Spleen (tissue), 11 donors: Measurements from ENCODE around the gene ZDHHC24. TPM values are rescaled to one million over a fixed set of nuclear protein-coding genes. Genes with fewer than 3 reads are reported as not detected.

ENCODE experiments used
- DNase-seq: peaks from one replicate; pipeline ENCODE4 v3.0.0-alpha.2; 2020
- H3K27ac ChIP-seq, 8 donors: fragments of 200-600 bp; sonication (generic) in 7 of 8; 1 replicate in 4 of 8; 2 replicates in 4 of 8; pipeline versions ENCODE4 v1.5.0 to v1.8.0; 2016 to 2021; ENCODE audit warnings: inconsistent platforms in 4 of 8, mild to moderate bottlenecking in 4 of 8, moderate library complexity in 1 of 8
- H3K27me3 ChIP-seq, 7 donors: fragments of 200-600 bp; sonication (generic) in 6 of 7; replicated peaks in 1 of 7; 1 replicate in 4 of 7; 2 replicates in 3 of 7; pipeline versions ENCODE4 v1.5.0 to v1.8.0; 2016 to 2021; ENCODE audit warnings: inconsistent platforms in 3 of 7, mild to moderate bottlenecking in 1 of 7
- H3K36me3 ChIP-seq, 6 donors: fragments of 200-600 bp; sonication (generic) in 5 of 6; 1 replicate in 4 of 6; 2 replicates in 2 of 6; pipeline versions ENCODE4 v1.5.0 to v1.8.0; 2016 to 2021; ENCODE audit warnings: inconsistent platforms in 2 of 6
- H3K4me1 ChIP-seq, 6 donors: fragments of 200-600 bp; sonication (generic) in 5 of 6; 1 replicate in 3 of 6; 2 replicates in 3 of 6; pipeline versions ENCODE4 v1.5.0 to v1.8.0; 2016 to 2021; ENCODE audit warnings: inconsistent platforms in 3 of 6
- H3K4me3 ChIP-seq, 8 donors: fragments of 200-600 bp; sonication (generic) in 7 of 8; 1 replicate in 4 of 8; 2 replicates in 4 of 8; pipeline versions ENCODE4 v1.5.0 to v1.8.0; 2016 to 2021; ENCODE audit warnings: inconsistent platforms in 4 of 8, mild to moderate bottlenecking in 4 of 8, moderate library complexity in 2 of 8
- H3K9me3 ChIP-seq, 8 donors: fragments of 200-600 bp; sonication (generic) in 7 of 8; 1 replicate in 4 of 8; 2 replicates in 4 of 8; pipeline versions ENCODE4 v1.5.0 to v1.8.0; 2016 to 2021; ENCODE audit warnings: inconsistent platforms in 4 of 8
- CTCF ChIP-seq, 11 experiments: fragments of 200-600 bp in 7 of 11; fragments of 450-650 bp in 4 of 11; sonication (generic) in 4 of 11; IDR thresholded peaks in 8 of 11; conservative IDR thresholded peaks in 3 of 11; 1 replicate in 7 of 11; 2 replicates in 4 of 11; pipeline versions ENCODE4 v1.4.0 to v1.8.0; 2016 to 2021; ENCODE audit warnings: antibody characterized with exemption in 11 of 11, inconsistent platforms in 4 of 11, mild to moderate bottlenecking in 1 of 11
- POLR2A ChIP-seq, 3 donors: fragments of 450-650 bp; IDR thresholded peaks; one replicate each; pipeline ENCODE4 v1.5.1; 2017; ENCODE audit warnings: antibody characterized with exemption in 3 of 3, mild to moderate bottlenecking in 1 of 3
- POLR2AphosphoS5 ChIP-seq, 3 donors: sonication (generic); formaldehyde crosslinking; IDR thresholded peaks; one replicate each; pipeline ENCODE4 v1.5.1; 2017; ENCODE audit warnings: antibody characterized with exemption in 3 of 3
- WGBS, 5 donors: extraction: QIAGEN DNeasy Blood & Tissue Kit in 3 of 5; methylation state at CpG; one replicate each; pipeline versions ENCODE4 v1.1.5 to v1.1.7; 2013 to 2018; 5-methylcytosine and 5-hydroxymethylcytosine counted together
- intact Hi-C: fragments of 100-400 bp; cut with DNase I; formaldehyde crosslinking; loops from one replicate; pipeline ENCODE4 v1.15.0; 2023; ENCODE audit warnings: low total_unique reads
- polyA plus RNA-seq, 3 donors: library from polyadenylated mRNA; stranded (reverse); fragments of 200-250 nt; gene quantifications; one replicate each; pipeline ENCODE4 v1.2.1, GENCODE V29; 2013
- total RNA-seq, 7 donors: library from RNA; depleted of rRNA in 3 of 7; stranded (reverse); fragments of >200 nt in 3 of 7; fragmentation: NEBNext Ultra II Directional in 4 of 7; extraction: Animal tissue kit (Norgen Biotek cat#: 25700) in 4 of 7; gene quantifications; one replicate each; pipeline versions ENCODE4 v1.1.0 to v1.2.1, GENCODE V29; 2016 to 2021
- donor health status: healthy with polysubstance abuse.
- donor health status: DM: no; HTN: no; CAD: no; lungs with moderate emphysema.
- donor health status: DM: no; HTN: no; CAD: no.
- donor health status: Bipolar disorder and iron deficiency.
- donor health status: healthy.
- donor health status: DM: no; HTN: no; CAD: no.
- donor health status: DM: yes; HTN: yes; CAD: no.

ZDHHC24 gene
- total and polyA plus RNA-seq, 10 donors, result 9.1 to 25.7 (median 21.1) TPM

GRCh38 chr11:66480117-66480938 is 65.5 kb downstream of the ZDHHC24 start, which contains the start of gene DPP3:
Gene DPP3, plus strand, starts transcription at chr11:66480434. Its CDS starts 1,767 bp downstream, at chr11:66482201.
- peaks cover 0 to 40% (median 6%) of the 10 kb centered on the region in 6 donors for H3K36me3 ChIP-seq
- 1 to 3% (median 1%) methylated on average over 11 to 62 of the region's 62 CpGs for WGBS, 5 donors
- peak within 1 kb of the TSS; percentile 73 to 92 (median 86) for H3K27ac ChIP-seq

GRCh38 chr11:66479394-66480116 is 66.3 kb downstream of the ZDHHC24 start:
- WGBS, 5 donors, result 3 to 8% (median 3%) methylated on average over 15 to 34 of the region's 34 CpGs
- no peaks in the 10 kb centered on the region for H3K27me3 ChIP-seq
- peaks cover 0 to 40% (median 7%) of the 10 kb centered on the region in 6 donors for H3K36me3 ChIP-seq
- TF ChIP-seq POLR2A (IDR thresholded peaks at IDR 0.05), result no peak
- TF ChIP-seq CTCF (IDR thresholded peaks at IDR 0.05 in 8 of 11, conservative IDR thresholded peaks at IDR 0.05 in 3 of 11), result no peak
- TF ChIP-seq POLR2AphosphoS5 (IDR thresholded peaks at IDR 0.05), result no peak
- peaks cover 14 to 45% (median 27%) of the 10 kb centered on the region in 6 donors for H3K4me1 ChIP-seq
- DNase-seq, result peak; percentile 82
- peak overlapping the region; percentile 73 to 92 (median 86) for H3K27ac ChIP-seq
- no peaks in the 10 kb centered on the region for H3K9me3 ChIP-seq
- peak overlapping the region; percentile 67 to 87 (median 80) for H3K4me3 ChIP-seq
- intact Hi-C loops, result no loop called here

More at GRCh38 chr11:66480117-66480938, 65.5 kb downstream of the ZDHHC24 start, which contains the start of gene DPP3:
- TF ChIP-seq POLR2AphosphoS5 (IDR thresholded peaks at IDR 0.05) (peak; percentile 88 to 96 (median 94)), POLR2A (IDR thresholded peaks at IDR 0.05) (peak; percentile 17 to 87 (median 65)), CTCF (IDR thresholded peaks at IDR 0.05 in 8 of 11, conservative IDR thresholded peaks at IDR 0.05 in 3 of 11) (peak in 2 of 11 experiments; percentile 14 to 34)
- Histone ChIP-seq H3K27me3 (no peaks in the 10 kb centered on the region), H3K9me3 (no peaks in the 10 kb centered on the region), H3K4me1 (peaks cover 14 to 45% (median 27%) of the 10 kb centered on the region in 6 donors), H3K4me3 (peak within 1 kb of the TSS; percentile 67 to 87 (median 80))
- intact Hi-C loops, result no loop called here
- DNase-seq, result peak; percentile 99

- DNase-seq, result no peak
- 52 to 58% (median 56%) methylated on average over 8 of the region's 8 CpGs for WGBS, 5 donors
- intact Hi-C loops, result no loop called here
- Histone ChIP-seq H3K27ac (peak overlapping the region; percentile 73 to 92 (median 86)), H3K4me3 (peak overlapping the region in 7 of 8 donors; percentile 67 to 87 (median 80)), H3K4me1 (peaks cover 14 to 45% (median 27%) of the 10 kb centered on the region in 6 donors), H3K27me3 (no peaks in the 10 kb centered on the region), H3K9me3 (no peaks in the 10 kb centered on the region), H3K36me3 (peaks cover 0 to 40% (median 8%) of the 10 kb centered on the region in 6 donors)
- TF ChIP-seq CTCF (IDR thresholded peaks at IDR 0.05 in 8 of 11, conservative IDR thresholded peaks at IDR 0.05 in 3 of 11) (peak; percentile 58 to 85 (median 71)), POLR2AphosphoS5 (IDR thresholded peaks at IDR 0.05) (no peak)
Observed at GRCh38 chr11:66478729-66479393, 67.0 kb downstream of the ZDHHC24 start.
